ENCODE measurements around the gene PCNT.

DNA sequence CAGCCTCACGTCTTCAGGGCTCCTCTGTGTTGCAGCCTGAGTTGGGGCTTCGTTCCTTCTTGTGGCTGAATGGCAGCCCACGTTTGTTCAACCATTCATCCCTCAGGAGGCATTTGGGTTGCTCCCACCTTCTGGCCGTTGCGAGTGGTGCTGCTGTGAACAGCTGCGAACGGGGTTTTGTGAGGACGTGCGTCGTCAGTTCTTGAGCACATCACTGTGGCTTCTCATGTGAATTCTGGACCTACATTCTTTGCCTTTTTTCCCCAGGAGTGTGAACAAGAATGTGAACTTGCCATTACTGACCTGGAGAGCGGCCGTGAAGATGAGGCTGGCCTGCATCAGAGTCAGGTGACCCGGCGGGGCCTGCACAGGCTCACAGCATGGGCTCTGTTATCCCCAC lies 21.9 kb downstream of the PCNT start:
- no peak for TF ChIP-seq CTCF (IDR thresholded peaks at IDR 0.05 in 4 of 5, conservative IDR thresholded peaks at IDR 0.05 in 1 of 5)
- TF ChIP-seq POLR2A (IDR thresholded peaks at IDR 0.05), result no peak
